ENCODE measurements around the gene C22orf23. TPM values are rescaled to one million over a fixed set of nuclear protein-coding genes. Genes with fewer than 3 reads are reported as not detected.
A peak's percentile ranks its signal among the peaks of the same experiment; 100 is the strongest.

The C22orf23 gene
- total RNA-seq, 1 donor = 0.72 TPM

- Histone ChIP-seq H3K79me2 (ENCODE audit: insufficient read depth, low read length) (no peaks in the 10 kb centered on the region), H3K4me2 (ENCODE audit: insufficient read depth, low read length) (no peak overlapping the region), H2AFZ (ENCODE audit: low read length) (no peak overlapping the region), H4K20me1 (ENCODE audit: insufficient read depth, low read length) (no peaks in the 10 kb centered on the region), H3K27ac (ENCODE audit: low read depth, low read length) (no peak overlapping the region), H3K27me3 (ENCODE audit: insufficient read depth, low read length) (no peaks in the 10 kb centered on the region), H3K4me1 (ENCODE audit: insufficient read depth, low read length) (peaks cover 4% of the 10 kb centered on the region), H3K9me3 (ENCODE audit: low read depth, low read length) (no peaks in the 10 kb centered on the region), H3K36me3 (ENCODE audit: insufficient read depth, low read length) (peaks cover 6% of the 10 kb centered on the region), H3K4me3 (ENCODE audit: insufficient read depth, low read length) (no peak overlapping the region)
- TF ChIP-seq, protein P1, sequence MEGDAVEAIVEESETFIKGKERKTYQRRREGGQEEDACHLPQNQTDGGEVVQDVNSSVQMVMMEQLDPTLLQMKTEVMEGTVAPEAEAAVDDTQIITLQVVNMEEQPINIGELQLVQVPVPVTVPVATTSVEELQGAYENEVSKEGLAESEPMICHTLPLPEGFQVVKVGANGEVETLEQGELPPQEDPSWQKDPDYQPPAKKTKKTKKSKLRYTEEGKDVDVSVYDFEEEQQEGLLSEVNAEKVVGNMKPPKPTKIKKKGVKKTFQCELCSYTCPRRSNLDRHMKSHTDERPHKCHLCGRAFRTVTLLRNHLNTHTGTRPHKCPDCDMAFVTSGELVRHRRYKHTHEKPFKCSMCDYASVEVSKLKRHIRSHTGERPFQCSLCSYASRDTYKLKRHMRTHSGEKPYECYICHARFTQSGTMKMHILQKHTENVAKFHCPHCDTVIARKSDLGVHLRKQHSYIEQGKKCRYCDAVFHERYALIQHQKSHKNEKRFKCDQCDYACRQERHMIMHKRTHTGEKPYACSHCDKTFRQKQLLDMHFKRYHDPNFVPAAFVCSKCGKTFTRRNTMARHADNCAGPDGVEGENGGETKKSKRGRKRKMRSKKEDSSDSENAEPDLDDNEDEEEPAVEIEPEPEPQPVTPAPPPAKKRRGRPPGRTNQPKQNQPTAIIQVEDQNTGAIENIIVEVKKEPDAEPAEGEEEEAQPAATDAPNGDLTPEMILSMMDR (IDR thresholded peaks at IDR 0.05; ENCODE audit: extremely low read depth, low read depth, low read length) = no peak
- peak; percentile 56 for DNase-seq (ENCODE audit: insufficient read length, low spot score, missing footprints)
Observed at GRCh38 chr22:37896181-37896592, 57.2 kb downstream of the C22orf23 start.

GRCh38 chr22:37894939-37895670 is 58.3 kb downstream of the C22orf23 start:
- Histone ChIP-seq H3K4me3 (ENCODE audit: insufficient read depth, low read length) (no peak overlapping the region), H3K4me1 (ENCODE audit: insufficient read depth, low read length) (peaks cover 4% of the 10 kb centered on the region), H3K27ac (ENCODE audit: low read depth, low read length) (no peak overlapping the region), H3K9me3 (ENCODE audit: low read depth, low read length) (no peaks in the 10 kb centered on the region), H3K4me2 (ENCODE audit: insufficient read depth, low read length) (no peak overlapping the region), H3K36me3 (ENCODE audit: insufficient read depth, low read length) (peaks cover 6% of the 10 kb centered on the region), H2AFZ (ENCODE audit: low read length) (no peak overlapping the region), H3K79me2 (ENCODE audit: insufficient read depth, low read length) (no peaks in the 10 kb centered on the region), H3K27me3 (ENCODE audit: insufficient read depth, low read length) (no peaks in the 10 kb centered on the region), H4K20me1 (ENCODE audit: insufficient read depth, low read length) (no peaks in the 10 kb centered on the region)
- TF ChIP-seq, protein P1 (IDR thresholded peaks at IDR 0.05; ENCODE audit: extremely low read depth, low read depth, low read length) = no peak
- peak; percentile 22 for DNase-seq (ENCODE audit: insufficient read length, low spot score, missing footprints)

DNA sequence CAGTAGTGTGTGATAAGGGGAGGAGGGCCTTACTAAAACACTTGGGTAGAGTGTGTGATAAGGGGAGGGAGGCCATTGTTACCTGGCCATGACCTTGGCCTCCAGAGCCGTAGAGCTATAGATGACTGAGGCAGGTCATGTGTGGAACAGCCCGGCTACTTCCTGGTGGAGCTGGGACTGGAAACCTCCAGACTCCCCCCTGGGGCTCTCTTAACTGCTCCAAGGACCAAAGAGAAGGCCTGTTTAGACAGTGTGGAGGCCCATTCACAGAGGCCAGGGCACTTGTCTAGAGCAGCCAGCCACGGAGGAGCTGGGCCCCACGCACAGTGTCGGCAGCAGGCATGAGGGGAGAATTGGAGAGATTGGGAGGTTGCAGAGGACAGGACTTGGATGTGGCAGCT is 59.8 kb downstream of the C22orf23 start:
- no peaks in the 10 kb centered on the region for H3K27me3 ChIP-seq (ENCODE audit: insufficient read depth, low read length)
- peak; percentile 19 for DNase-seq (ENCODE audit: insufficient read length, low spot score, missing footprints)
- no peaks in the 10 kb centered on the region for H3K79me2 ChIP-seq (ENCODE audit: insufficient read depth, low read length)
- peaks cover 4% of the 10 kb centered on the region for H3K4me1 ChIP-seq (ENCODE audit: insufficient read depth, low read length)
- no peak overlapping the region for H3K4me2 ChIP-seq (ENCODE audit: insufficient read depth, low read length)
- TF ChIP-seq, protein P1 (IDR thresholded peaks at IDR 0.05; ENCODE audit: extremely low read depth, low read depth, low read length) = no peak
- H2AFZ ChIP-seq (ENCODE audit: low read length) = no peak overlapping the region
- no peaks in the 10 kb centered on the region for H4K20me1 ChIP-seq (ENCODE audit: insufficient read depth, low read length)
- H3K36me3 ChIP-seq (ENCODE audit: insufficient read depth, low read length) = peaks cover 18% of the 10 kb centered on the region
- no peak overlapping the region for H3K27ac ChIP-seq (ENCODE audit: low read depth, low read length)
- H3K9me3 ChIP-seq (ENCODE audit: low read depth, low read length) = no peaks in the 10 kb centered on the region
- no peak overlapping the region for H3K4me3 ChIP-seq (ENCODE audit: insufficient read depth, low read length)

Other genes starting within 250 kb of the C22orf23 start
- gene GCAT, start 145.7 kb downstream of the C22orf23 start, total RNA-seq = 25.9 and 26.8 TPM in 2 replicates
- gene GALR3, start 130.2 kb downstream of the C22orf23 start, total RNA-seq = not detected in 2 replicates
- 20.6 and 23.9 TPM in 2 replicates for gene ANKRD54, start 109.3 kb downstream of the C22orf23 start, total RNA-seq
- gene EIF3L, start 104.2 kb downstream of the C22orf23 start, total RNA-seq = 280 and 330 TPM in 2 replicates
- gene MICALL1, start 47.3 kb downstream of the C22orf23 start, total RNA-seq = 29.5 and 36.9 TPM in 2 replicates
- 14.8 and 18.6 TPM in 2 replicates for gene POLR2F, start 98 bp upstream of the C22orf23 start, total RNA-seq
- not detected in 2 replicates for gene SOX10, start 31.0 kb upstream of the C22orf23 start, total RNA-seq
- 14.4 and 15.6 TPM in 2 replicates for gene PICK1, start 103.8 kb upstream of the C22orf23 start, total RNA-seq
- gene SLC16A8, start 130.6 kb upstream of the C22orf23 start, total RNA-seq = not detected in 2 replicates
- gene BAIAP2L2, start 157.1 kb upstream of the C22orf23 start, total RNA-seq = 0.88 and 1.1 TPM in 2 replicates
- 12.3 and 17.7 TPM in 2 replicates for gene PLA2G6, start 228.2 kb upstream of the C22orf23 start, total RNA-seq
- 16.5 and 22.4 TPM in 2 replicates for gene MAFF, start 248.4 kb upstream of the C22orf23 start, total RNA-seq

Measured in osteoblast (primary cell).